Liver (tissue), 3 donors: Measurements from ENCODE around the gene PARL.

Experiments
- GABPA ChIP-seq, 2 donors: IDR thresholded peaks in 1 of 2; conservative IDR thresholded peaks in 1 of 2; 2 replicates each; pipeline ENCODE4 v1.6.1; 2016; ENCODE audit warnings: antibody characterized with exemption in 2 of 2, mild to moderate bottlenecking in 1 of 2, moderate library complexity in 1 of 2
- JUND ChIP-seq, 2 donors: IDR thresholded peaks; 2 replicates each; pipeline ENCODE4 v1.6.1; 2016; ENCODE audit warnings: antibody characterized with exemption in 2 of 2
- TAF1 ChIP-seq: conservative IDR thresholded peaks from 2 replicates; pipeline ENCODE4 v1.6.1; 2016; ENCODE audit warnings: antibody characterized with exemption, mild to moderate bottlenecking
- TF ChIP-seq, protein P1 (sequence below): fragments of 150-350 bp; IDR thresholded peaks from 2 replicates; pipeline ENCODE4 v1.5.1; 2017; ENCODE audit warnings: improper control_type of control experiment, low read depth, low read length; ENCODE audit not compliant: missing input control
- TF ChIP-seq, protein P2 (sequence below): IDR thresholded peaks from 2 replicates; pipeline ENCODE4 v1.6.1; 2016; ENCODE audit warnings: antibody characterized with exemption
- TF ChIP-seq, protein P3 (sequence below): IDR thresholded peaks from 2 replicates; pipeline ENCODE4 v1.6.1; 2016; ENCODE audit warnings: antibody characterized with exemption
- donor health status: healthy.
- donor health status: healthy.

DNA sequence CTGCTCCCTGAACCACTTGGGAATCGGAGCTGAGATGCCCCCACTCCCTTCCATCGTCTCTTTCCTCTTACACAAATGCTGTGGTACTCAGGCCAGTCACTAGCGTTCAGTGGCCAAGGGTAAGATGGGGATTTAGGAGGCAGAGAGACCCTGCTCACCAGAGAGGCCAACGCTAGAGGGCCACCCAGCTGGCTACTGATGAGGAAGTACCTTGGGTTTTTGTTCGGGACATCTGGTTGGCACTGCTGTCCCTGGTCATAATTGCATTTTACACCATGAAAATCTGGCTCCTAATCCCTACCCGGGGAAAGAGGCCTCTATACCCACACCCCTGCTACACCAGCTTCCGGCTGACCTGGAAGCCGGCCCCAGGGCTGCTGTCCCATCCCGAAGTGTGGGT lies 67.0 kb downstream of the PARL start:
- TF ChIP-seq JUND (IDR thresholded peaks at IDR 0.05) (no peak), GABPA (IDR thresholded peaks at IDR 0.05 in 1 of 2, conservative IDR thresholded peaks at IDR 0.05 in 1 of 2) (no peak), TAF1 (no peak)
- TF ChIP-seq, protein P1, sequence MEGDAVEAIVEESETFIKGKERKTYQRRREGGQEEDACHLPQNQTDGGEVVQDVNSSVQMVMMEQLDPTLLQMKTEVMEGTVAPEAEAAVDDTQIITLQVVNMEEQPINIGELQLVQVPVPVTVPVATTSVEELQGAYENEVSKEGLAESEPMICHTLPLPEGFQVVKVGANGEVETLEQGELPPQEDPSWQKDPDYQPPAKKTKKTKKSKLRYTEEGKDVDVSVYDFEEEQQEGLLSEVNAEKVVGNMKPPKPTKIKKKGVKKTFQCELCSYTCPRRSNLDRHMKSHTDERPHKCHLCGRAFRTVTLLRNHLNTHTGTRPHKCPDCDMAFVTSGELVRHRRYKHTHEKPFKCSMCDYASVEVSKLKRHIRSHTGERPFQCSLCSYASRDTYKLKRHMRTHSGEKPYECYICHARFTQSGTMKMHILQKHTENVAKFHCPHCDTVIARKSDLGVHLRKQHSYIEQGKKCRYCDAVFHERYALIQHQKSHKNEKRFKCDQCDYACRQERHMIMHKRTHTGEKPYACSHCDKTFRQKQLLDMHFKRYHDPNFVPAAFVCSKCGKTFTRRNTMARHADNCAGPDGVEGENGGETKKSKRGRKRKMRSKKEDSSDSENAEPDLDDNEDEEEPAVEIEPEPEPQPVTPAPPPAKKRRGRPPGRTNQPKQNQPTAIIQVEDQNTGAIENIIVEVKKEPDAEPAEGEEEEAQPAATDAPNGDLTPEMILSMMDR: no peak
- TF ChIP-seq, protein P2, sequence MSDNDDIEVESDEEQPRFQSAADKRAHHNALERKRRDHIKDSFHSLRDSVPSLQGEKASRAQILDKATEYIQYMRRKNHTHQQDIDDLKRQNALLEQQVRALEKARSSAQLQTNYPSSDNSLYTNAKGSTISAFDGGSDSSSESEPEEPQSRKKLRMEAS: no peak
- TF ChIP-seq, protein P3, sequence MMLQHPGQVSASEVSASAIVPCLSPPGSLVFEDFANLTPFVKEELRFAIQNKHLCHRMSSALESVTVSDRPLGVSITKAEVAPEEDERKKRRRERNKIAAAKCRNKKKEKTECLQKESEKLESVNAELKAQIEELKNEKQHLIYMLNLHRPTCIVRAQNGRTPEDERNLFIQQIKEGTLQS: no peak
